HepG2 (cell line): ENCODE data around the gene C2orf81. TPM values are rescaled to one million over a fixed set of nuclear protein-coding genes. Genes with fewer than 3 reads are reported as not detected.
A peak's percentile ranks its signal among the peaks of the same experiment; 100 is the strongest.

Experiments used
- ATM ChIP-seq: fragments of 450-650 bp; IDR thresholded peaks from 2 replicates; pipeline ENCODE4 v1.7.1; 2017; ENCODE audit warnings: mild to moderate bottlenecking, borderline replicate concordance
- EHMT2 ChIP-seq: fragments of 200-600 bp; sonication (generic); IDR thresholded peaks from 2 replicates; pipeline ENCODE4 v1.7.0; 2017; ENCODE audit warnings: antibody characterized with exemption, low read depth, low read length, borderline replicate concordance
- ERF ChIP-seq: IDR thresholded peaks from 2 replicates; pipeline ENCODE4 v1.6.1; 2018; ENCODE audit warnings: missing biosample characterization, missing genetic modification reagents
- HNRNPH1 ChIP-seq: fragments of 200-400 bp; formaldehyde crosslinking; optimal IDR thresholded peaks from 2 replicates; pipeline ENCODE3; 2017; ENCODE audit warnings: mild to moderate bottlenecking, low read depth, low read length
- KLF15 ChIP-seq: sonication (generic); formaldehyde crosslinking; IDR thresholded peaks from 2 replicates; pipeline ENCODE4 v1.8.1; 2023; ENCODE audit warnings: borderline replicate concordance, mild to moderate bottlenecking, inconsistent platforms, missing genetic modification reagents, mixed read lengths
- KMT2B ChIP-seq: IDR thresholded peaks from 2 replicates; pipeline ENCODE4 v1.6.1; 2016; ENCODE audit warnings: missing genetic modification reagents, missing compliant biosample characterization
- MEIS1 ChIP-seq: sonication (generic); formaldehyde crosslinking; IDR thresholded peaks from 2 replicates; pipeline ENCODE4 v1.9.0; 2021; ENCODE audit warnings: mild to moderate bottlenecking, missing genetic modification reagents, moderate library complexity, borderline replicate concordance
- NPAS2 ChIP-seq: sonication (generic); formaldehyde crosslinking; IDR thresholded peaks from 2 replicates; pipeline ENCODE4 v1.8.0; 2022; ENCODE audit warnings: mild to moderate bottlenecking, missing genetic modification reagents, borderline replicate concordance
- NR2F1 ChIP-seq, 2 experiments: fragments of 450-650 bp in 1 of 2; formaldehyde crosslinking in 1 of 2; IDR thresholded peaks; 2 replicates each; pipeline versions ENCODE4 v1.5.0 to v1.6.1; 2016 to 2020; ENCODE audit warnings: mild to moderate bottlenecking in 1 of 2, missing compliant biosample characterization in 1 of 2, missing genetic modification reagents in 1 of 2, moderate library complexity in 1 of 2
- PPARG ChIP-seq: conservative IDR thresholded peaks from 2 replicates; pipeline ENCODE4 v1.6.1; 2016; ENCODE audit warnings: missing biosample characterization, missing genetic modification reagents
- SATB2 ChIP-seq: sonication (generic); formaldehyde crosslinking; IDR thresholded peaks from 2 replicates; pipeline ENCODE4 v1.5.0; 2020; ENCODE audit warnings: missing genetic modification reagents
- TEAD2 ChIP-seq: sonication (generic); formaldehyde crosslinking; IDR thresholded peaks from 2 replicates; pipeline ENCODE4 v1.9.0; 2021; ENCODE audit warnings: missing genetic modification reagents
- TOE1 ChIP-seq: sonication (generic); formaldehyde crosslinking; IDR thresholded peaks from 2 replicates; pipeline ENCODE4 v1.4.0; 2020; ENCODE audit warnings: mild to moderate bottlenecking, missing genetic modification reagents
- ZBTB21 ChIP-seq: sonication (generic); formaldehyde crosslinking; IDR thresholded peaks from 2 replicates; pipeline ENCODE4 v1.4.0; 2020; ENCODE audit warnings: missing genetic modification reagents
- ZNF101 ChIP-seq: sonication (generic); formaldehyde crosslinking; IDR thresholded peaks from 2 replicates; pipeline ENCODE4 v1.4.0; 2020; ENCODE audit warnings: mild to moderate bottlenecking, low read depth, missing genetic modification reagents, borderline replicate concordance
- ZNF318 ChIP-seq: sonication (generic); formaldehyde crosslinking; IDR thresholded peaks from 2 replicates; pipeline ENCODE4 v1.4.0; 2020; ENCODE audit warnings: mild to moderate bottlenecking, missing genetic modification reagents
- ZNF460 ChIP-seq: sonication (generic); formaldehyde crosslinking; IDR thresholded peaks from 2 replicates; pipeline ENCODE4 v1.5.1; 2020; ENCODE audit warnings: missing genetic modification reagents, mild to moderate bottlenecking, borderline replicate concordance
- ZNF484 ChIP-seq: sonication (generic); formaldehyde crosslinking; IDR thresholded peaks from 2 replicates; pipeline ENCODE4 v1.5.1; 2020; ENCODE audit warnings: mild to moderate bottlenecking, low read depth, missing genetic modification reagents, borderline replicate concordance
- ZNF660 ChIP-seq: sonication (generic); formaldehyde crosslinking; IDR thresholded peaks from 2 replicates; pipeline ENCODE4 v1.5.1; 2020; ENCODE audit warnings: mild to moderate bottlenecking, low read depth, missing genetic modification reagents, borderline replicate concordance
- polyA plus RNA-seq, 8 experiments: library from polyadenylated mRNA; depleted of rRNA in 3 of 8; stranded (reverse) in 7 of 8; unstranded in 1 of 8; fragments of >200 nt; fragmentation: Illumina TruSeq in 4 of 8; extraction: Trizol in 4 of 8; gene quantifications; 2 replicates each; pipeline versions ENCODE4 v1.2.1 to v1.2.3, GENCODE V29; 2011 to 2016; ENCODE audit warnings: low read depth in 4 of 8, missing spikeins in 1 of 8, mixed read lengths in 1 of 8; ENCODE audit not compliant: insufficient read depth in 1 of 8
- total RNA-seq, 5 experiments: library from RNA; depleted of rRNA; stranded (reverse); fragments of >200 nt; fragmentation: Illumina TruSeq; extraction: Trizol; gene quantifications; 2 replicates each; pipeline ENCODE4 v1.2.3, GENCODE V29; 2016; ENCODE audit warnings: low read depth in 1 of 5
- TF ChIP-seq, protein P1 (sequence below): sonication (generic); formaldehyde crosslinking; IDR thresholded peaks from 2 replicates; pipeline ENCODE4 v1.8.1; 2023; ENCODE audit warnings: mild to moderate bottlenecking, missing genetic modification reagents

Gene C2orf81
- total and polyA plus RNA-seq, 2 of the 13 experiments (the other 11 are each of a cell fraction or from before 2014, with no cell fraction given) = 0.15 to 0.17 TPM

DNA sequence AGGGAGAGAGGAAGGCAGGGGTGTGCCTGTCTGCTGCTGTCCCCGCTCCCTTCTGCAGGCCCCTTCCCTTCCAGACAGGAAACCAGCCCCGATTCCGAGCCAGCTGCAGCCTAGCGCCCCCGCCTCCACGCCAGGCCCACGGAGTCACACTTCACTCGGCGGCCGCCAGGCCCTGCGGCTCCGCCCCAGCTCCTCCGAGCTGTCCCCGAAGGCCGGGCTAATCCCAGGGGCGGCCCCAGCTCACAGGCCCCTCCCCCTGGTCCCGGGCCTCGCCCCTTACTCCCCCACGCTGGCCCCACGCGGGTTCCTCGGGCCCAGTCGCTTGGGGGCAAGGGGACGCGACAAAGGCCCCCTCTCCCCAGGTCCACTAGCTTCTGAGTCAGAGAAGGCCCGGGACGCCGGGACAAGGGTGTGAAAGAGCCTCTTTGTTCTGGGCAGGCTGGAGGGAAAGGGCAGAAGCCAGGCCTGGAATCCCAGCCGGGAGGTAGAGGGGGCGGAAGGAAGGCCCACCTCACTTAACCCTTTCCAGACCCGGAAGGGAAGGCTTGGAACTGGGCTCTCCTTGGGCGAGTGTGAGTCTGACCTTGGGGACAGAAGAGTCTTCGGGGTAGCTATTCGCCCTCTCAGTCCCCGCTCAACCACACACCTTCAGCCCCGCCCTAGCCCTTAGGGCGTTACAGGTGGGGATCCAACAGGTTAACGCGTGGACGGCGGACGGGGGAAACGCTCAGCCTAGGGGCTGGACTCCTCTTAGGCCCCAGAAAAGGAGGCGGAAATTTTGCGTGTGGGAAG is 19.2 kb upstream of the C2orf81 start (continued):
- TF ChIP-seq ZNF318 (CRISPR knock-in tag) = peak; percentile 58; the same call in 1 of the 2 replicates
- TF ChIP-seq ZNF660 (CRISPR knock-in tag) = no peak
- peak; percentile 80 for TF ChIP-seq ERF (CRISPR knock-in tag)
- TF ChIP-seq TEAD2 = no peak
- TF ChIP-seq, protein P1, sequence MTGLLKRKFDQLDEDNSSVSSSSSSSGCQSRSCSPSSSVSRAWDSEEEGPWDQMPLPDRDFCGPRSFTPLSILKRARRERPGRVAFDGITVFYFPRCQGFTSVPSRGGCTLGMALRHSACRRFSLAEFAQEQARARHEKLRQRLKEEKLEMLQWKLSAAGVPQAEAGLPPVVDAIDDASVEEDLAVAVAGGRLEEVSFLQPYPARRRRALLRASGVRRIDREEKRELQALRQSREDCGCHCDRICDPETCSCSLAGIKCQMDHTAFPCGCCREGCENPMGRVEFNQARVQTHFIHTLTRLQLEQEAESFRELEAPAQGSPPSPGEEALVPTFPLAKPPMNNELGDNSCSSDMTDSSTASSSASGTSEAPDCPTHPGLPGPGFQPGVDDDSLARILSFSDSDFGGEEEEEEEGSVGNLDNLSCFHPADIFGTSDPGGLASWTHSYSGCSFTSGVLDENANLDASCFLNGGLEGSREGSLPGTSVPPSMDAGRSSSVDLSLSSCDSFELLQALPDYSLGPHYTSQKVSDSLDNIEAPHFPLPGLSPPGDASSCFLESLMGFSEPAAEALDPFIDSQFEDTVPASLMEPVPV (CRISPR knock-in tag) = peak; percentile 97
- 0 out of 2 replicates have a peak, but pooled peaks have one; percentile 44 for TF ChIP-seq ZBTB21
- no peak for TF ChIP-seq SATB2 (CRISPR knock-in tag)
- TF ChIP-seq ZNF460 (CRISPR knock-in tag) = no peak; the same call in 1 of the 2 replicates
- no peak for TF ChIP-seq TOE1
- TF ChIP-seq KLF15 = peak; percentile 82
- TF ChIP-seq HNRNPH1 = no peak
- TF ChIP-seq MEIS1 (CRISPR knock-in tag) = no peak
- TF ChIP-seq PPARG (CRISPR knock-in tag) = peak; percentile 51; the same call in 1 of the 2 replicates
- no peak for TF ChIP-seq EHMT2
- no peak for TF ChIP-seq NPAS2 (CRISPR knock-in tag)
- peak in 1 of 2 experiments; percentile 69; a peak in 1 of 4 replicates for TF ChIP-seq NR2F1 (CRISPR knock-in tag; IDR thresholded peaks at IDR 0.05)
- TF ChIP-seq ZNF484 (CRISPR knock-in tag) = peak; percentile 50
- no peak for TF ChIP-seq KMT2B (CRISPR knock-in tag)
- no peak for TF ChIP-seq ATM
- TF ChIP-seq ZNF101 (CRISPR knock-in tag) = peak; percentile 53; the same call in 1 of the 2 replicates
